SK-N-MC (cell line): ENCODE measurements around the gene PPP1R1C.

Experiments
- EZH2 ChIP-seq: fragments of 200-600 bp; sonication (generic); IDR thresholded peaks from one replicate; pipeline ENCODE4 v1.6.1; 2017; ENCODE audit warnings: antibody characterized with exemption
- POLR2AphosphoS5 ChIP-seq: IDR thresholded peaks from 2 replicates; pipeline ENCODE4 v1.6.1; 2012; ENCODE audit warnings: mild to moderate bottlenecking, low read depth, low read length, borderline replicate concordance

DNA sequence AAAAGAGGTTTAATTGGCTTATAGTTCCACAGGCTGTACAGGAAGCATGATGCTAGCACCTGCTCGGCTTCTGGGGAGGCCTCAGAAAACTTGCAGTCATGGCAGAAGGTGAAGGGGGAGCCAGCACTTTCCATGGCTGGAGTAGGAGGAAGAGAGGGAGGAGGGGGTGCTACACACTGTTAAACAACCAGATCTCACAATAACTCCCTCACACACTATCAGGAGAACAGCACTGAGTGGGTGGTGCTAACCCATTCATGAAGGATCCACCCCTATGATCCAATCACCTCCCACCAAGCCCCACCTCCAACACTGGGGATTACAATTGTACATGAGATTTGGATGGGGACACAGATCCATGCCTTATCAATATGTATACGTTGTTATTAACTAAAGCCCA, 85.1 kb downstream of the PPP1R1C start:
- TF ChIP-seq POLR2AphosphoS5 (no peak), EZH2 (no peak)
